GM21528 (cell line): Measurements from ENCODE around the gene KDM4C.
"Not testable (repeated sequence)": the region's sequence is repeated elsewhere in the genome, so short reads cannot be mapped to it uniquely, and the experiment has no call there.

Experiments
- ATAC-seq: cut with Tn5 transposase; IDR thresholded peaks from one replicate; pipeline ENCODE4 v1.9.1; 2021; ENCODE audit warnings: mild to moderate bottlenecking, moderate library complexity; ENCODE audit not compliant: unreplicated experiment, low FRiP score

KDM4C gene

GRCh38 chr9:7008411-7008810 is 250.6 kb downstream of the KDM4C start:
- no peak for ATAC-seq

- ATAC-seq = no peak
Measured at GRCh38 chr9:7009065-7009464, 251.3 kb downstream of the KDM4C start.

GRCh38 chr9:7011395-7012067 is 253.8 kb downstream of the KDM4C start:
- no peak for ATAC-seq

GRCh38 chr9:7027996-7028395 is 270.2 kb downstream of the KDM4C start:
- ATAC-seq = no peak

- ATAC-seq = no peak
Measured at GRCh38 chr9:7028591-7028990, 270.8 kb downstream of the KDM4C start.

- ATAC-seq = not testable (repeated sequence)
Measured at GRCh38 chr9:7030943-7031342, 273.2 kb downstream of the KDM4C start.

- no peak for ATAC-seq
Measured at GRCh38 chr9:7033076-7034045, 275.6 kb downstream of the KDM4C start.

GRCh38 chr9:7037176-7037575 is 279.4 kb downstream of the KDM4C start:
- no peak for ATAC-seq

- no peak for ATAC-seq
Measured at GRCh38 chr9:7042124-7042523, 284.4 kb downstream of the KDM4C start.

- no peak for ATAC-seq
Measured at GRCh38 chr9:7045361-7045760, 287.6 kb downstream of the KDM4C start.

- ATAC-seq = no peak
Measured at GRCh38 chr9:7051711-7052110, 293.9 kb downstream of the KDM4C start.

GRCh38 chr9:7053903-7054302 is 296.1 kb downstream of the KDM4C start:
- ATAC-seq = no peak

GRCh38 chr9:7055171-7055903 is 297.6 kb downstream of the KDM4C start:
- ATAC-seq = no peak

- ATAC-seq = no peak
Measured at GRCh38 chr9:7056254-7056653, 298.5 kb downstream of the KDM4C start.

- ATAC-seq = no peak
Measured at GRCh38 chr9:7058473-7058872, 300.7 kb downstream of the KDM4C start.

- ATAC-seq = no peak
Measured at GRCh38 chr9:7067169-7067568, 309.4 kb downstream of the KDM4C start.

- no peak for ATAC-seq
Measured at GRCh38 chr9:7071916-7072315, 314.1 kb downstream of the KDM4C start.

- ATAC-seq = no peak
Measured at GRCh38 chr9:7073706-7074105, 315.9 kb downstream of the KDM4C start.

GRCh38 chr9:7075154-7075553 is 317.4 kb downstream of the KDM4C start:
- no peak for ATAC-seq

GRCh38 chr9:7079051-7079450 is 321.3 kb downstream of the KDM4C start:
- no peak for ATAC-seq

- no peak for ATAC-seq
Measured at GRCh38 chr9:7081065-7081600, 323.4 kb downstream of the KDM4C start.
